A673 (cell line): Measurements from ENCODE around the gene SBF2.

ENCODE experiments used
- CTCF ChIP-seq: fragments of 300-800, 200-600 bp; sonication (generic); conservative IDR thresholded peaks from 2 replicates; pipeline ENCODE4 v1.5.1; 2017; ENCODE audit warnings: low read depth, mild to moderate bottlenecking, antibody characterized with exemption, low read length, moderate library complexity, mixed read lengths
- EZH2 ChIP-seq: fragments of 200-600 bp; sonication (generic); IDR thresholded peaks from 2 replicates; pipeline ENCODE4 v1.6.1; 2017; ENCODE audit warnings: borderline replicate concordance, low read depth, mild to moderate bottlenecking, mixed read lengths, antibody characterized with exemption, low read length; ENCODE audit not compliant: poor library complexity, severe bottlenecking

DNA sequence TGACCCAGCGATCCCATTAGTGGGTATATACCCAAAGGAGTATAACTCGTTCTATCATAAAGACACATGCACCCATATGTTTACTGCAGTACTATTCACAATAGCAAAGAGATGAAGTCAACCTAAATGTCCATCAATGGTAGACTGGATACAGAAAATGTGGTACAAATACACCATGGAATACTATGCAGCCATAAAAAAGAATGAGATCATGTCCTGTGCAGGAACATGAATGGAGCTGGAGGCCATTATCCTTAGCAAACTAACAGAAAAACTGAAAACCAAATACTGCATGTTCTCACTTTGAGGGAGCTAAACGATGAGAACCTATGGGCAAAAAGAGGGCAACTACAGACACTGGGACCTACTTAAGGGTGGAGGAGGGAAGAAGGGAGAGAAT is 146.8 kb downstream of the SBF2 start:
- TF ChIP-seq CTCF (no peak), EZH2 (no peak)
